ENCODE data around the gene GGTA1.

The GGTA1 gene

DNA sequence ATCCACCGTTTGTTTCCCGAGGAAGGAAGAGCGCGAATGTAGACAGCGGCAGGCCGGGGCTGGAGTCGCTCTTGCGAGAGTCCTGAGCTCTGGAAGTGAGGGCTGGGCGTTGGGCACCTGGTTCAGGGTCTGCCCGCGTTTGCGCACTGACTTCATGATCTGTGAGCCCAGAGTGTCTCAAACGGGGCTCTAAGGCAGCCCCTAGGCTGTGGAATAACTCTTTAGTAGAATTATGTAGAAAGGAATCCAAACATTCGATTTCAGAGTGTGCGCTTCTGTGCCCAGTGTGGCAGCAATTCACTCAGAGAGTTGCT lies 478 bp upstream of the GGTA1 start:
- peak overlapping the region; percentile 25 for H3K4me3 ChIP-seq (ENCODE audit: control insufficient read depth, low read depth, low read length)
- DNase-seq (ENCODE audit: low read depth): no peak
- TF ChIP-seq, protein P1, sequence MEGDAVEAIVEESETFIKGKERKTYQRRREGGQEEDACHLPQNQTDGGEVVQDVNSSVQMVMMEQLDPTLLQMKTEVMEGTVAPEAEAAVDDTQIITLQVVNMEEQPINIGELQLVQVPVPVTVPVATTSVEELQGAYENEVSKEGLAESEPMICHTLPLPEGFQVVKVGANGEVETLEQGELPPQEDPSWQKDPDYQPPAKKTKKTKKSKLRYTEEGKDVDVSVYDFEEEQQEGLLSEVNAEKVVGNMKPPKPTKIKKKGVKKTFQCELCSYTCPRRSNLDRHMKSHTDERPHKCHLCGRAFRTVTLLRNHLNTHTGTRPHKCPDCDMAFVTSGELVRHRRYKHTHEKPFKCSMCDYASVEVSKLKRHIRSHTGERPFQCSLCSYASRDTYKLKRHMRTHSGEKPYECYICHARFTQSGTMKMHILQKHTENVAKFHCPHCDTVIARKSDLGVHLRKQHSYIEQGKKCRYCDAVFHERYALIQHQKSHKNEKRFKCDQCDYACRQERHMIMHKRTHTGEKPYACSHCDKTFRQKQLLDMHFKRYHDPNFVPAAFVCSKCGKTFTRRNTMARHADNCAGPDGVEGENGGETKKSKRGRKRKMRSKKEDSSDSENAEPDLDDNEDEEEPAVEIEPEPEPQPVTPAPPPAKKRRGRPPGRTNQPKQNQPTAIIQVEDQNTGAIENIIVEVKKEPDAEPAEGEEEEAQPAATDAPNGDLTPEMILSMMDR (conservative IDR thresholded peaks at IDR 0.05; ENCODE audit: control insufficient read depth, insufficient read depth, low read depth, low read length): no peak

DNA sequence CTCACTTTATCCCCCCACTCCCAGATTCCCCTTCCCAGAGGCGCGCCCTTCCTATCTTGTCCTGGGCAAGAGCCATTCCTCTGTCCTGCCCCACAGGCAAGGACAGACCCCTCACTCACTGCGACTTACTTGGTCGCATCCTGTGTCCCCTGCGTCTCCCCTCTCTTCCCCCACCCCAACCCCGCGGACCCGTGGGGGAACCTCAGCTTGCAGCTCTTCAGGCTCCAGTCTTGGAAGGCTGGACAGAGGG lies 542 bp downstream of the GGTA1 start:
- H3K4me3 ChIP-seq (ENCODE audit: control insufficient read depth, low read depth, low read length): peak overlapping the region; percentile 21

DNA sequence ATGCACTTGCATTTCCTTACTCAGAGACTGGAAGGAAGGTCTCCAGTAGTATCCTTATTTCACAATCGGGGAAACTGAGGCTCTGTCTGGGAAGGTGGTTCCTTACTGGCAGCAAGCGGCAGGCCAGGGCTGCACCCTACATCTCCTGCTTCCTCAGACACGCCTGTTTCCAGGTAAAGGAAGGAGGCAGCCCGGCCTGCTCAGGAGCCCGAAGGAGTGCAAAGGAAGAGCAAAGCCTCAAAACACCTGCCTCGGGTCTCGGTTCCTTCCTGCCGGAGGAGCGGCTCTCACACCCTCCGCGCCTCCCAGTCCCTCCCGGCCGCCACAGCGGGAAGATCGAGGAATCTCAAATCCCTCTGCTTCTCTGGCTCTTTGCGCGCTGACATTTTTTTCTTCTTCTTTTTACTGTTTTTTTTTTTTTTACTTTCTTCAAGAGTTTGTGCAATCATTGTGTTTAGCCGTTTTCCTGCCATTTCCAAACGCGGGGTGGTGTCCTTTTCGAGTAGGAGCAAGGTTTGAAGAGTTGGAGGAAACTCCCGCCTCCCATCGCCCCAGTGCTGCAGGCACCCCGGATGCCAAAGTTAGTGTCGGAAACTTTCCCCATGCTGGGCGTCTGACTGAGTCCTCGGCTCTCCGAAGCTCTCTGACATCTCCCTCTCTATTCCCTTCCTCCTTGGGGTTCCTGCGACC lies 1.0 kb downstream of the GGTA1 start:
- TF ChIP-seq, protein P1 (conservative IDR thresholded peaks at IDR 0.05; ENCODE audit: control insufficient read depth, insufficient read depth, low read depth, low read length): no peak
- no peak overlapping the region for H3K4me3 ChIP-seq (ENCODE audit: control insufficient read depth, low read depth, low read length)
- DNase-seq (ENCODE audit: low read depth): peak; percentile 49

More for the DNA sequence above, 542 bp downstream of the GGTA1 start:
- no peak for DNase-seq (ENCODE audit: low read depth)
- TF ChIP-seq, protein P1 (conservative IDR thresholded peaks at IDR 0.05; ENCODE audit: control insufficient read depth, insufficient read depth, low read depth, low read length): no peak

DNA sequence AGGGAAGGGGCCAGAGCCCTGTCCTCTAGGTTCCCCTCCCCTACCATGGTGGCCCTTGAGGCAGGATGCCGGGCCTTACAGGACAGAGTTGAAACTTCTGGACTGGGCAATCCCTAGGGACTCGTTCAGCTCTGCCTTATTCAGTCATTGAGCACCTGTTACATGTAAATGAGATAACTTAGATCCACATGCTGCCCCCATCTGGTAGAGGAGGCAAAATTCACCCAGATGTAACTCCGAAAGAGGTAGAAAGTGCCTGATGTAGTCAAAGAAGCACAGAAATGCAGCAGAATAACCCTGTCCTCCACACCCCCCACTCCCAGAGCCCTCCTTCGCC lies 1.5 kb downstream of the GGTA1 start:
- no peak overlapping the region for H3K4me3 ChIP-seq (ENCODE audit: control insufficient read depth, low read depth, low read length)
- DNase-seq (ENCODE audit: low read depth): peak; percentile 74
- TF ChIP-seq, protein P1 (conservative IDR thresholded peaks at IDR 0.05; ENCODE audit: control insufficient read depth, insufficient read depth, low read depth, low read length): peak; percentile 72

DNA sequence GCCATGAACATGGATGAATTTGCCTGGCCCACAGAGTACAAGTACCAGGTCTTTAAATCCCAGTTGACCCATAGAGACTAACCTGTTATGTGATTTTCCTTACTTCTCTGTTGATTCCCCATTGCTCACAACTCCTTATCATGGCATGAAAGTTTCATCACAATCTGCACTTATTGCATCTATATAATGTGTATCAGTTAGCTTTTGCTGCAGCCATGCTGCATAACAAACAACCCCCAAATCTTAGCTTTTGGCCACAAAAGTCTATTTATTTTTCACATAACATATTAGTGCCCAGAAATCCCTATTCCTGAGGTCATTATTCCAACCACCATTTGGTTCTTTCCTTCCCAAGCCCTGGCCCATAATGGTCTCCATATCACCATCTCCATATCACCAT lies 3.7 kb downstream of the GGTA1 start:
- no peak overlapping the region for H3K4me3 ChIP-seq (ENCODE audit: control insufficient read depth, low read depth, low read length)
- DNase-seq (ENCODE audit: low read depth): no peak
- TF ChIP-seq, protein P1 (conservative IDR thresholded peaks at IDR 0.05; ENCODE audit: control insufficient read depth, insufficient read depth, low read depth, low read length): no peak

DNA sequence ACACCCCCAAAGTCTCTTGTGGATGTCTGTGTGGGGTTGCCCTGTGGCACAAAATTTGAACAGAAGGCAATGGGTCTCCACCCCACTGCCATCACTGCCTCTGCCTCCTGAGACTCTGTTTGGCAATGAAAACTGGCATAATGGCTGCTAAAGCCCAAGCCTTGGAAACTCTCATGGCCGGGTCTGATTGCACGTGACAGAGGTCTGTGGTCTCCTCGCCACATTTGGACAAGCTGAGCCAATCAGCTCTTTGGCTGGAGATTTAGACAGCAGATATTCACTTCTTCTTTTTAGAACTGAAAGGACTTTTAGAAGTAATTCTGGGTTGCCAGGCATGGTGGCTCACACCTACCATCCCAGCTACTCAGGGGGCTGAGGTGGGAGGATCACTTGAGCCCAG lies 5.5 kb downstream of the GGTA1 start:
- TF ChIP-seq, protein P1 (conservative IDR thresholded peaks at IDR 0.05; ENCODE audit: control insufficient read depth, insufficient read depth, low read depth, low read length): no peak
- H3K4me3 ChIP-seq (ENCODE audit: control insufficient read depth, low read depth, low read length): no peak overlapping the region

DNA sequence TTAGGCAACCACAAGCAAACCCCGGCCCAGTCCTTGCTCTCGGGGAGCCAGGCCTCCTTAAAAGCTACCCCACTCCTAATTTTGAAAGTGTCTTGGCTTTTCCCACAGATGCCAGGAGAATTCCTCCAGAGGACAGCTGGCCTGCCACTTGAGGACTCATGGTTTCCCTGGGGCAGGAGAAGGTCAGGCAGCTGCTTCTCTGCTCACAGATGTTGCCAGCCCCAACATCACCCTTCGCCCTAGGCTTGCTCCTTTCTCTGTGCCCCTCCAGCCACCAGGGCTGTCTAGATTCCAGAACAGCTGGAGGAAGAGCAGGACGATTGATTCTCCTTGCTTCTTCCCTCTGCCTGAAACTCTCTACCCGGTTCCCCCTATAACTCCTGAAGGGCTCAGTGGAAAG lies 8.5 kb downstream of the GGTA1 start:
- TF ChIP-seq, protein P1 (conservative IDR thresholded peaks at IDR 0.05; ENCODE audit: control insufficient read depth, insufficient read depth, low read depth, low read length): no peak
- DNase-seq (ENCODE audit: low read depth): no peak
- no peak overlapping the region for H3K4me3 ChIP-seq (ENCODE audit: control insufficient read depth, low read depth, low read length)

More for the DNA sequence above, 5.5 kb downstream of the GGTA1 start:
- DNase-seq (ENCODE audit: low read depth): no peak

Measured in fibroblast of mammary gland (primary cell).